NCI-H1092 (cell line): ENCODE data around the gene GUF1.

Experiments
- DNase-seq: peaks from one replicate; lab custom pipeline; 2025; lab: John Stamatoyannopoulos, UW

Gene GUF1, protein sequence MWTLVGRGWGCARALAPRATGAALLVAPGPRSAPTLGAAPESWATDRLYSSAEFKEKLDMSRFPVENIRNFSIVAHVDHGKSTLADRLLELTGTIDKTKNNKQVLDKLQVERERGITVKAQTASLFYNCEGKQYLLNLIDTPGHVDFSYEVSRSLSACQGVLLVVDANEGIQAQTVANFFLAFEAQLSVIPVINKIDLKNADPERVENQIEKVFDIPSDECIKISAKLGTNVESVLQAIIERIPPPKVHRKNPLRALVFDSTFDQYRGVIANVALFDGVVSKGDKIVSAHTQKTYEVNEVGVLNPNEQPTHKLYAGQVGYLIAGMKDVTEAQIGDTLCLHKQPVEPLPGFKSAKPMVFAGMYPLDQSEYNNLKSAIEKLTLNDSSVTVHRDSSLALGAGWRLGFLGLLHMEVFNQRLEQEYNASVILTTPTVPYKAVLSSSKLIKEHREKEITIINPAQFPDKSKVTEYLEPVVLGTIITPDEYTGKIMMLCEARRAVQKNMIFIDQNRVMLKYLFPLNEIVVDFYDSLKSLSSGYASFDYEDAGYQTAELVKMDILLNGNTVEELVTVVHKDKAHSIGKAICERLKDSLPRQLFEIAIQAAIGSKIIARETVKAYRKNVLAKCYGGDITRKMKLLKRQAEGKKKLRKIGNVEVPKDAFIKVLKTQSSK

DNA sequence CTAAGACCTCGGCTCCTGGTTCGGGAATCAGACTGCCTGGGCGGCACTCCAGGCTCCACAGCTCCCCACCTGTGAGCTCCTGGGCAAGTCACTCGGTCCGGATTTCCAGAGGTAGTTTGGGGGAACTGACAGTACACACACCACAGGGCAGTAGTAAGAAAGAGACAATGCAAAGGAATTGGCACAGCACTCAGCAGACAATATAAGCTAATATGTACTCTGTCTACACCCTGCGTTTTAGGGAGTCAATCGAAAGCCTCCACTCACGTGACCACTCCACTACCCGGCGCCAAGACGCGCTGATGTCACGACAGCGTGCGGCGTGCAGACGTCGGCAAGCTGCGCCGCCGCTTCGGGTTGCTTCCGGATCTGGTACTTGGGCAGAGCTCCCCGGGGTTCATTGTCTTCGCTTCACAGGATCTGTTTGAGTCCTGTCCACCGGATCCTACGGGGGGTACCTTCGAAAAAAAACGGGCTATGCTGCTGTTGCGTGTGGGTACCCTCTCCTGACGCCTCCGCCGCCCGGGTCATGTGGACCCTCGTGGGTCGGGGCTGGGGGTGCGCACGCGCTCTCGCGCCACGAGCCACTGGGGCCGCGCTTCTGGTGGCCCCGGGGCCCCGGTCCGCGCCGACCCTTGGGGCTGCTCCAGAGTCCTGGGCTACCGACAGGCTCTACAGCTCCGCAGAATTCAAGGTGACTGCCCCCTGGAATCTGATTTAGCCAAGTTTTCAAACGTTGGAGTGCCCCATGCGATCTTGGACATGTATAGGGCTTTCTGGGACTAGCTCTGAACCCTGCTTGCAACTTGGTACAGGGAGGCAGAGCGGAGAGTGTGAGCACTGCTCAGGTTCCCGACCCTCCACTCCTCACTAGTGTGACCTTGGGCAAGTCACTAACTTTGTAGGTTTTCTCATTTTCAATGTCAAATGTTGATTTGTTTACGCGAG, at the start of gene GUF1:
Gene GUF1 (plus strand): TSS at position 327 of the 948 bp plus-strand sequence. CDS start 203 bp downstream, at position 530.
- DNase-seq, result peak; percentile 86

DNA sequence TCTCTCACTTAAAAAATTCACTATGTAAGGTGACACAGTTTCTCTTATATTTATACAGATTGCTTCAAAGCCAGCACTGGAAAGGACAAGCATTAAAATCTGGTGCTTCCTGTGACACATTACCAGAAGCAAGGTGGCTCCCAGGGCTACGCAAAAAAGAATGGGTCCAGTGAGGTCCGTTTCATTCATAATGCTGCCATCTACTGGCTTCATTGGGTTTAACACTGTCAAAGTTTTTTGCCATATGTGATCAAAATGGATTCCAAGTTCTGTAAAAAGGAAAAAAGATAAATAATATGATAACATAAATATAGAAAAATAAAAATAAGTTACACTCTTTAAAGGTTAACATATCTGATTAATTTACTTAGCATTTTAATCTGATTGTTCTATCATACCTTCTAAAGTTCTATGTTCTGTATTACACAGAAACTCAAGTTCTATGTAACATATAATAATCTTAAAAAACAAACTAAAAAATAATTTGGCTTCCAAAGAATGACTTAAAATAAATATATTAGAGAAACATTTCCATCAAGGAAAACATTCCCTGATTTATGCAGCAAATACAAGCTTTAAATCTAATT, 48.8 kb upstream of the GUF1 start:
- DNase-seq, result peak; percentile 55

DNA sequence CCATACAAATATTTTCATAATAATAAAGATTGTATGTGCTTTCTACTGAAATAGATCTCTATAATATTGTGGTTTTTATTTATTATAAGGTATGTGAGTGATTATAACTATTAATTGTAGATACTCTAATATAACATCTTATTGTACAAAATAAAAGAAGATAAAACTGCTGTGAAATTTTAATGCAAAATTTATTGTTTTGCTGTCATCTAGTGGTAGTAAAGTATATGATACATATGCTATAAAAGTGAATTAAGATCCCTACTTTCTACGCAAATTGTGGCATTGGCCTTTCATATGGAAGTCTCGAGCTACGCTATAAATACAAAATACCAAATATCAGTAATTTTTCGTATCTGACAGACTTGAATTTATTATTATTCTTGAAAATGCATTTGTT, 46.1 kb upstream of the GUF1 start:
- DNase-seq, result no peak

DNA sequence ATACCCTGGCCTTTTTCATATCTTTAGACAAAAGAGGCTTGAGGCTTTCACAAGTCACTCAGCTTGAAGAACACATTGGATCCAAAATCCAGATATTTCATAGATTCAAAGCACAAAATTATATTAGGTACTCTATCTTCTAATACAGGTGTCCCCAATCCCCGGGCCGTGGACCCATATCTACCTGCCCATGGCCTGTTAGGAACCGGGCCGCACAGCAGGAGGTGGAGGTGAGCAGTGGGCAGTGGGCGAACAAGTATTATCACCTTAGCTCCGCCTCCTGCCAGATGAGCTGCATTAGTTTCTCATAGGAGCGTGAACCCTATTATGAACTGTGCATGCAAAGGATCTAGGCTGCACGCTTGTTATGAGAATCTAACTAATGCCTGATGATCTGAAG, 45.5 kb upstream of the GUF1 start:
- no peak for DNase-seq

DNA sequence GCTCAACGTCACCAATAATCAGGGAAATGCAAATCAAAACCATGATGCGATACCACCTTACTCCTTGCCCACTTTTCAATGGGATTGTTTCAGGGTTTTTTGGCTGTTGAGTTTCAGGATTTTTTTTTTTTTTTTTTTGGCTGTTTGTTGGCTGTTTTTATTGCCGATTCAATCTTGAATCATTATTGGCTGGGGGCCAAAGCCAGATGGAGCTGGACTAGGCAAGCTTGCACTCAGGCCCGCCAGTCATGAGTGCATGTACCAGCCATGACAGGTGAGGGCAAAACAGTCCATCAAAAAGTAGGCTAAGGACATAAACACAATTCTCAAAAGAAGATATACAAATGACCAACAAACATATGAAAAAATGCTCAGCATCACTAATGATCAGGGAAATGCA, 40.1 kb upstream of the GUF1 start:
- DNase-seq, result no peak

DNA sequence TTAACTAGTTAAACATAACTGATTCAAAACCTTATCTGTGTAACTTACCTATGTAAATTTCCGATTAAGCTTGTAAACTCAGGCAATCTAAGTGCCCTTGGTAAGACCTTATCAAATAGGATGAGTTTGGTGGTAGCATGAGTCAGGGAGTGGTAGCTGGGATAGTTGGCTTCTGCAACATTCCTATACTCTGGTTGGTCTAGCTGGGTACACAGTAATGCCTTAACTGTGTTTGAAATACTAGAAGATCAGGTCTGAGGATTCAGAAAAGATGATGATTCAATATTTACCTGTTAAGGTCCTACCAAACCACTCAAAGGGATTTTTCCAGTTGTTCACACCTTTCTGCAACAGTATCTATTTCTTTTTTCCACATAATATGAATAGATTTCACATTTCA, 32.1 kb upstream of the GUF1 start:
- no peak for DNase-seq

DNA sequence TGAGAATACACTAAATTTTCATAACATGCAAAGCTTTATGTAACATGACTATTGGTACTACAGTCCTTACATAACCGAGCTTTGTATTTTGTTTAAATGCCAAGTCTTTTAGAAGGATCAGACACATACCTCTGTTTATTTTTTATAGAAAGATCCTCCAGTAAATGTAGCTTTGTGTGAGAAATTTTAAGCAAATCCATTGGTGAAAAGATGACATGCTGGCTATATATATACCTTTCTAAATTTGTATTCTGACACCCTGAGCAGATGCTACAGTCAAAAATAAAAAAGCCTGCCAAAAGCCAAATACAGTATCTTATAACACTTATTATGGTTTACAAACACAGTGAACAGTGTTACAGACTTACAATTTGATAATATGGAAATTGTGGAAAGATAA, 26.8 kb upstream of the GUF1 start, which contains the start of gene YIPF7:
Gene YIPF7 (minus strand): TSS at position 201 of the 400 bp plus-strand sequence. CDS start 1,525 bp downstream, outside the sequence.
- DNase-seq, result no peak

DNA sequence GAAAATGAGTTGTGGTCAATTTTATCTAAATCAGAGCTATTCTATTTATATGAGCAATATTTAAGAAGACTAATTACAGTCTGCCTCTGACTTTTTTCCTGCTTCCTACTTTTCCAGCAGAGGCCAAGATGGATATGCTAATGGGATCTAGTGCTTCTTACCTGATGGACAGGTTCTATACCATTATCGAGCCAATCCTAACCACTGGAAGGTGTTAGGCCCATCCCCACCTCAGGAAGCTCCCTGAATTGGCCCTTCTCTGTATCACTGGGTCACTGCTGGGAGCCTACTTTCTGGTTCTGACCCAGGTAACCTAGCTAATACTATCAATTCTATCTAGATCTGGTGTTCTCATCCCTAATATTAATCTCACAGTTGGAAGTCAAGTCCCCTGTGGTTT, 26.2 kb upstream of the GUF1 start:
- DNase-seq, result no peak

DNA sequence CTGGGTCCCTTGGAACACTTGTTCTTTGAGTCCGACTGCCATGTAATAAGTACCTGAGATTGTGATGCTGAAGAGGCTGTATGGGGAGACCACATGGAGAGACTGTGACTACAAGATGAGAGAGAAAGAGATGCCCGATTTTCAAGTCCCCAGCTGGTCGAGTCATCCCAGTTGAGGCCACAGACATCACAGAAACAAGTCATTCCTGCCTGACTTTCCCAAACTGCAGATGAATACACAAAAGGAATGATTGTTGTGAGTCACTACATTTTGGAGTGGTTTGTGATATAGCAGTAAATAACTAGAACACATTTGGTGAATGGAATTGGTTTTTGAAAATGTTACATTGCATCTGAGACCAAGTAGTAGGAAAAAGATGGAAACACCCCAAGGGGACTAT, 17.8 kb upstream of the GUF1 start:
- no peak for DNase-seq

DNA sequence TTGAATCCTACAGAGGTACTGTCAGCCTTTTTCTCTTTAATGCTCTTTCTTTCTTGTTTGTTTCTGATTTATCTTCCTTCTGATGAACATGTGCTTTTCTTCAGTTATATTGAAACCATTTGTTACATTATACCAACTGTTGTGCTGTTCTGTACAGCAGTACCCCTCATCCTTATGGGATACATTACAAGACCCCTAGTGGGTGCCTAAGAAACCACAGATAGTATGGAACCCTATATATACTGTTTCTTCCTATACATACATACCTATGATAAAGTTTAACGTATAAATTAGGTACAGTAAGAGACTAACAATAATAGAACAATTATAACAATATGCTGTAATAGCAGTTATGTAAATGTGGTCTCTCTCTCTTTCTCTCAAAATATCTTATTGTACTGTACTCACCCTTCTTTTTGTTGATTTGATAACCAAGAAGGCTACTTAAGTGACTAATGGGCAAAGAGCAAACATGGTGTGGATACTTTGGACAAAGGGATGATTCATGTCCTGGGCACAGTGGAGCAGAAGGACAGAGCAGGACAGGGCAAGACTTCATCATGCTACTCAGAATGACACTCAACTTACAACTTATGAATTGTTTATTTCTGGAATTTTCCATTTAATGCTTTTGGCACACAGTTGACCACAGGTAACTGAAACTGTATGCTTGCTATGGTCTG, 16.1 kb upstream of the GUF1 start:
- no peak for DNase-seq

DNA sequence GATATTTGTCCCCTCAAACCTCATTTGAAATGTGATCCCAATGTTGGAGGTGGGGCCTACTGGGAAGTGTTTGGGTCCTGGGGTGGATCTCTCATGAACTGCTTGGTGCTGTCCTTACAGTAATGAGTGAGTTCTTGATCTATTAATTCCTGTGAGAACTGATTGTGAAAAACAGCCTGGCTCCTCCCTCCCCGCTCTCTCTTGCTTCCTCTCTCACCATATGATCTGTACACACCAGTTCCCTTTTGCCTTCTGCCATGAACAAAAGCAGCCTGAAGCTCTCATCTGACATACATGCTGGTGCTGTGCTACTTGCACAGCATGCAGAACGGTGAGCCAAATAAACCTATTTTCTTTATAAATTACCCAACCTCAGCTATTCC, 15.6 kb upstream of the GUF1 start:
- DNase-seq, result no peak

DNA sequence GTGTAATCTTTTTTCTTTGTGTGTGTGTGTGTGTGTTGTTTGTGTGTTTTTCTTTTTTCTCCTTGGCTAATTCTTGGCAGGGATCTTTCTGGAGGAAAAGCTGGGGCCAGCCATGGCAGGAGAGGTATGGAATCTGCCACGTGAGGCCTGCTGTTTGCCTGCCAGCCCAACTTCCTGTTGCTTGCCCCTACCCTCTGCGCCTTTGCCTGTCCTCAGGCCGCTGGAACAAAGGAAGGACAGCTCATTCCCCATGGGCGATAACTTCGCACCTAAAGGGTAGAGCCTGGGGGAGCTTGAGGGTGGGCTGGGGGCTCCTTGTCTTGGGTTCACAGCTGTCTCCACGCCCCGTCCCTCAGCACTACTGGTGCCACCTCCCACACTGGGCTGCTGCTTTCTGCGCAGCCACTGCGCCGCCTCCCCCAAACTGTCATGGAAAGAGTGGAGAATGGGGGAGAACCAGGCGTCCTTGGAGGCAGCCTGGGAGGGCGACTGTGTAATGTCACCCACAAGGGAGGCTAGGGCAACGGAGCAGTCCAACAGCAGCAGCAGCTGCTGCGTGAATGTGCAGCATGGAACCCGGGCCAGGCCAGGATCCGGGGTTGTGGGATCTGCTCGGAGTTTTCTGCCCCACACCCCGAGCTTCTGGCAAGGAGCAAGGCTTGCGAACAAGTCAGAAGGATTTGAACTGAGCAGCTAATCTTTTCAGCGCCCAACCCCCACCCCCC, 14.5 kb upstream of the GUF1 start:
- no peak for DNase-seq

DNA sequence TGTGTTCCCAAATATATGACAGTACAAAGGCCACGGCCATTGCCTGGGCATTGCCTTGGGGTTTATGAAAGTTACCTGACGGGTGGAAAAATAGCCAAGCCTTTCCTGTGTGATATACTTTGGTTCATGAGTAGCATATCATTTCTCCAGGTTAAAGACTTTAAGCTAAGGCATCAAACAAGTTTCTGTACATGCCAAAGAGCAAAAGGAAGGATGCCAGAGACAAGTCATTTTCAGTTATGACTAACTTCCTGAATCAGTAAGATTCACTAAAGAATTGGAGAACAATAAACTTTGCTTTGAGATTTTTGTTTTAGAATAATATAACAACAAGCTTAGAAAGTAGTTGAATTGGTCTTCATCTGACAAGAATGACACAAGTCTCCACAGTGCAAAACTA, 9.7 kb upstream of the GUF1 start:
- no peak for DNase-seq

DNA sequence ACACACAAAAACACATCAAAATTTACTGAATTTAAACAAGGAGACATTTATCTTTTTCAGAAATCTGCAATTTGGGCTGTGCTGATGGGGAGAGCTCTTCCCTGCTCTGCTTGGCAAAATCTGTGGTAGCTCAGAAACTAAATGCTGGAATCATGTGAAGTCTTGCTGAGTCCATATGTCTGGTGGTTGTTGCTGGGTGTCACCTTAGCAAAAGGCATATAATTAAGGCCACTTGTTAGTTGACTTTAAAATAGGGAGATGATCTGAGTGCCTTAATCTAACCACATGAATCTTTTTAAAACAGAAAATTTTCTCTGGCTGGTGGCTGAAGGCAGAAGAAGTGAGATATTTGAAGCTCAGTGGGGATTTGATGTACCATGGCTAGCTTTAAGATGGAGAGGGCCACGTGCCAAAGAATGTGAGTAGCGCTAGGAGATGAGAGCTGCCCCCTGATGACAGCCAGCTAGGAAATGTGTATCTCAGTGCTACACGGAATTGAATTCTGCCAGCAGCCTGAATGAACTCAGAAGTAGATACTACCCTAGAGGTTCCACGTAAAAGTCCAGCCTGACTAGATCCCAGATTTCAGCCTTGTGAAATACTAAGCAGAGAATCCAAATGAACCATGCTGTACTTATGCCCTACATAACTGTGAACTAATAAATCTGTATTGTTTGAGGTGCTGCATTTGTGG, 7.6 kb upstream of the GUF1 start:
- DNase-seq, result no peak

DNA sequence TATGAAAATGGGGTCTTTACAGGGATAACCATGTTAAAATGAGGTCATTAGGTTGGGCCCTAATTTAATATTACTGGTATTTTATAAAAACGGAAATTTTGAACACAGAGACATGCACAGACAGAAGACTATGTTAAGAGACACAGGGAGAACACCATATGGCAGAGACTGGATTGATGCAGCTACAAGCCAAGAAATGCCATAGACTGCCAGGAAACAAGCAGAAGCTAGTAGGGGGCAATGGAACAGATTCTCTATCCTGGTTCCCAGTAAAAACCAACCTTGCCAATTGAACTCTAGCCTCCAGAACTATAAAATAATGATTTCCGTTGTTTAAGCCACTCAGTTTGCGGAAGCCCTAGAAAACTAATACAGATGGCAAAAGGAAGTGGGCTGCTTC, 6.6 kb upstream of the GUF1 start:
- DNase-seq, result no peak

DNA sequence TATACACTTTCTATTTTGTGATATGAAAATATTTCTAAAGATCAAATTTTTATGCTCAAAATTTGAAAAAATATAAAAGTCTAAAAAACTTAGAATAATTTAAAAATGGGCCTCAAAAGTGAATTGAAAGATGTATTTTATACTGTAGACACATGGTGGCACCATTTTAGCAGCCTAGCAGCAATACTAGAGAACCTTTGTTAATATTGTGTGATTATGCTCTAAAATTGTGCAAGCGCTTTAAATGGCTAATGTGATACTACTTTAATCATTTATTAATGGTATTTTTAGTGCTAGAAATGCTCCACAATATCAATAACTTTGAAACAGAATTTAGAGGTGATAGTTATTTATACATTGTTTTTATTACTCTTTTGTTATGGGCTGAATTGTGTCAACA, 3.7 kb upstream of the GUF1 start:
- no peak for DNase-seq

DNA sequence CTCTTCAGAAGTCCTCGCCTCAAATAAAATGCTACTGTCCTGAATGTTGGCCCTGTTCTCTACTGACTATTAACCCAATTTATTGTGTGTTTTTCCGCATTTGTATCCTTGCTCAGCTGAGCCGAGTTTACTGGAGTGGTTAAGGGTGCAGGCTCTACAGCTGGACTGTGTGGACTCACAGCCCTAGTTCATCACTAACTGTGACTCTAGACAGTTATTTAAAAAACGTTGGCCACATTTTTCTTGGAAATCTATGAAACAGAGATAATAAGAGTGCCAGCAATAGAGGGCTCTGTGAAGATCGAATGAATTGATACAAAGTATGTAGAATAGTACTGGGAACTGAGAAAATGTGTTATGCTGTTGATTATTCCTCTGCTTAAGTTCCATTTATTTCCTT, 2.9 kb upstream of the GUF1 start:
- no peak for DNase-seq

DNA sequence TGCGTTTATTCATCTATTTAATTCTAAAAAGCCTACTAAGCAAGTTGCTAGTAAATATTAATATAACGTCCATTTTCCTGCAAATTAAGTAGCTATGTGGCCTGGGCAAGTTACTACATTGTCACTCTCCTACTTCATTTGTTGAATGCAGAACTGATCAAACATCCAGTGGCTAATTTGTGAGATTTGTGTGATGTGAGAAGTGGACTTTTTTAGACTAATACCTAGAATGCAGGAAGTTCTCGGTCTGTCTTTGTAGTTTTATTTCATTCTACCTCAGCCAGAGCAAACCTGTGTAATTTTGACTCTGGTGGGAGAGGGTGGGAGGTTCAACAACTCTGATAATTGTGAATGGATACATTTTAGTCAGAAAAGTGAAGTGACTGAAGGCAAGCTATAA, 840 bp downstream of the GUF1 start:
- DNase-seq, result no peak

DNA sequence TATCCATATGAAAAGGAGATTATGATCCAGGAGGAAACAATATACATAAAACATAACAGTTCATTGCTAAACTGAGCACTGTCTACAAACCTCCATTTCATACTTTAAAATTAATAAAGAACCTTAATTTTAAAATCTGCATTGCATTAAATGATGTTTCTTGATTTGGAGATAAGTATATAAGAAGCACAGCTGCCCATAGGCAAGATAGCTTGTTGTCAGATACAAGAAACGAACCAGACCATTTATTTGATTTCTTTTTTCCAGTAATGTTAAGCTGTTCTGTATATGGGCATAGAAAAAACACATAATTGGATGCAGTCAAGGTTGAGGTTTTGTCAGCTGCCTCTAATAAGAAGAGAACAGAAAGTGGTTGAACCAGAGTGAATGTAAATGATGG, 6.4 kb downstream of the GUF1 start:
- DNase-seq, result no peak

DNA sequence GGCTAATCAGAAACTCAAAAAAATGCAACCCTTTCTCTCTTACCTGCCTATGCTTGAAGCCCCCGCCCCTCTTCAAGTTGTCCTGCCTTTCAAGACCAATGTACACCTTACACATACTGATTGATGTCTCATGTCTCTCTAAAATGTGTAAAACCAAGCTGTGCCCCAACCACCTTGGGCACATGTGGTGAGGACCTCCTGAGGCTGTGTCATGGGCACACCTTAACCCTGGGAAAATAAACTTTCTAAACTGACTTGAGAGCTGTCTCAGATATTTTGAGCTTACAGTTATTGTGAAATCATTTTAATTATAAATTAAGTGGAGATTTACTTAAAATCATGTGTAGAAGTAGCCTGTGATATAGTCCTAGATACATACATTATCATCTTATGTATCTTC, 22.2 kb downstream of the GUF1 start:
- DNase-seq, result no peak
